Measurements from ENCODE around the gene KCTD21. TPM values are rescaled to one million over a fixed set of nuclear protein-coding genes. Genes with fewer than 3 reads are reported as not detected.
"Not testable (repeated sequence)": the region's sequence is repeated elsewhere in the genome, so short reads cannot be mapped to it uniquely, and the experiment has no call there.

KCTD21 gene
- polyA plus RNA-seq, 2 donors: 6.3 to 7.0 TPM

DNA sequence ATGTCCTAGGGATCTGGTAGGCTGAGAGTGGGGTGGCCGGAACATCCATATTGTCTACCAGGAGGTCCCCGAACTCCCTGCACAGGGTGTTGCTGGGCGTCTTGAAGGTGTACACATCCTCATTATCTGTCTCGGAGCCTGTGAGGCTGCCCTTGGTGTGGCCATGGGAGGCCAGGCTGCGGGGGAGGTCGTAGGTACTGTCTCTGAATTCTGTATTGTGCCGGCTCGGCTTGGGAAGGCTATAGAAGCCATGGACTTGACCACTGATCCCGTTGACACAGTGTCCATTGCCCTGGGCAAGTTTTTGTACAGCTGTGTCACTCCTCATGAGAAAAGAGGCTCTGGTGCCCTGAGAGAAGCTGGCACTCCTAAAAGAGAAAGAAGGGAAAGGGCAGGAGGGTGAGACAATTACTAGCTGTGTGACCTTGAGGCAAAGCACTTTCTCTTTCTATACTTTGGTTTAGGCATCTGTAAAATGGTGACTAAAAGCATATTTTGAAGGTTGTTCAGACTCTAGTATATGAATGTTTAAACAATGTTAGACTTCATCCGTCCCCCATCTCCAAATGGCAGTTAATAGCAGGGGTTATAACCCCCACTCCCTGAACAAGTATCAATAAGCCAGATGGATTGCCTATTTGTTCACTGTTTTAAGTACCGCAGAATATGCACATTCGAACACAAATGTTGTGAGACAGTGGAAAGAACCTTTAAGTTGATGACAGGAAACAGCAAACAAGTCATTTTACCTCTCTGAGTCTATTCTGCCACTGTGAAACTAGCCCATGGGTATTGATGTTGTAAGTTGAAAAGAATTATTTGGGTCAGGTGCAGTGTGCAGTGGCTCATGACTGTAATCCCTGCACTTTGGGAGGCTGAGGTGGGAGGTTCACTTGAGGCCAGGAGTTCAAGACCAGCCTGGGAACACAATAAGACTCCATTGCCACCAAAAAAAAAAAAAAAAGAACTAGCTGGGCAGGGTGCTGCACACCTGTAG is 38.6 kb upstream of the KCTD21 start:
- 91% methylated on average over 12 of the region's 12 CpGs for WGBS, 2 donors
- peaks cover 0 to 16% of the 10 kb centered on the region in 2 donors for H3K36me3 ChIP-seq (ENCODE audit: control insufficient read depth in 2 of 2, insufficient read depth in 2 of 2, low read length in 1 of 2)
- H3K27me3 ChIP-seq (ENCODE audit: control insufficient read depth in 1 of 2, insufficient read depth in 2 of 2, low read length in 2 of 2): no peaks in the 10 kb centered on the region
- H3K4me1 ChIP-seq (ENCODE audit: control insufficient read depth in 2 of 2, insufficient read depth in 2 of 2, low read length in 1 of 2): peaks cover 0 to 3% of the 10 kb centered on the region in 2 donors
- no peak overlapping the region for H3K4me3 ChIP-seq (ENCODE audit: low read depth in 1 of 2, low read length in 2 of 2)
- H3K27ac ChIP-seq (ENCODE audit: low read depth in 2 of 2, low read length in 1 of 2): no peak overlapping the region
- no peaks in the 10 kb centered on the region for H3K9me3 ChIP-seq (ENCODE audit: control insufficient read depth in 2 of 2, insufficient read depth in 1 of 2, low read depth in 1 of 2, low read length in 1 of 2)

DNA sequence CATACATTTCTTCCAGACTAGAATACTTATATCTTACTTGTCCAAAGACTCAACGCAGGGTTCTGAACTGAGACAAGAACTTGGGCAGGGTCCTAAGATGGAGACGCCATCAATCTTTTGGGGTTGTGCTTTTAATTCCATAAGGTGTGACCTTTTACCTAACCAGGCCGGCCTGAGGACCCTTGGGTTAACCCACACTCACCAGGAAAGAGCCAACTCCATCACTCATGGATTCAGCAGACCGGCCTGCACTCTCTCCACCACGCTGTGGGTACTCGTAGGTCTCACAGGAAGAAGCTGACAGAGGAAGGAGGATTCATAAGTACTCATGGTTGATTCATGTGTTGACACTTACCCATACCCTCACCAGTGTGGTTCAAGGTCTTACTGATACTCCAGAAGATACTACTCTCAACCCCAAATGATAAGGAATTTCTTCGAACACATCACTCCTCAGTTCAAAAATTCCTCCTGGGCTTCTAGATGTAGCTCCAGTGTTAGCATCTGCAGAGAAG is 36.5 kb upstream of the KCTD21 start:
- H3K4me1 ChIP-seq (ENCODE audit: control insufficient read depth in 2 of 2, insufficient read depth in 2 of 2, low read length in 1 of 2): no peaks in the 10 kb centered on the region
- no peak overlapping the region for H3K4me3 ChIP-seq (ENCODE audit: low read depth in 1 of 2, low read length in 2 of 2)
- H3K27ac ChIP-seq (ENCODE audit: low read depth in 2 of 2, low read length in 1 of 2): no peak overlapping the region
- H3K27me3 ChIP-seq (ENCODE audit: control insufficient read depth in 1 of 2, insufficient read depth in 2 of 2, low read length in 2 of 2): no peaks in the 10 kb centered on the region
- peaks cover 6 to 28% of the 10 kb centered on the region in 2 donors for H3K36me3 ChIP-seq (ENCODE audit: control insufficient read depth in 2 of 2, insufficient read depth in 2 of 2, low read length in 1 of 2)
- H3K9me3 ChIP-seq (ENCODE audit: control insufficient read depth in 2 of 2, insufficient read depth in 1 of 2, low read depth in 1 of 2, low read length in 1 of 2): no peaks in the 10 kb centered on the region
- WGBS, 2 donors: 92 to 94% methylated on average over 7 of the region's 7 CpGs

DNA sequence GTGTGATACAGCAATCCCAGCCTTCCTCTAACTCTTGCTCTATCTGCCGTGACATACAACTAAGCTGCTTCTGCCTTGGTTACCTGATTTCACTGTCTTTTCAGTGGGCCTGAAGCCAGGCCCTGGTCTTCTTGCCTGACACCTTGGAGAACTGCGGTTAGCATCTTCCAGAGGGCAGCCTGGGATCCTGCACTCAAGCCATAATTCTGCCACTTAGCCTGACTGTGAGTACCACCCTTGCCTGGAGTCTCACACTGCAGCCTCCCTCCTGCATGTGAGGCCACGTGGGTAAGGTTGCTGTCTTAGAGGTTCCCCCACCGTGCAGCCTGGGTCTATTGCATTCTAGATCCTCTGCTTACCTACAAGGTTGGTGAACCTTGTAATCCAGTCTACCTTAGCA is 36.1 kb upstream of the KCTD21 start:
- no peak overlapping the region for H3K4me3 ChIP-seq (ENCODE audit: low read depth in 1 of 2, low read length in 2 of 2)
- WGBS, 2 donors: 87 to 89% methylated on average over 4 of the region's 4 CpGs
- H3K27me3 ChIP-seq (ENCODE audit: control insufficient read depth in 1 of 2, insufficient read depth in 2 of 2, low read length in 2 of 2): no peaks in the 10 kb centered on the region
- H3K27ac ChIP-seq (ENCODE audit: low read depth in 2 of 2, low read length in 1 of 2): no peak overlapping the region
- H3K36me3 ChIP-seq (ENCODE audit: control insufficient read depth in 2 of 2, insufficient read depth in 2 of 2, low read length in 1 of 2): peaks cover 6 to 28% of the 10 kb centered on the region in 2 donors
- no peaks in the 10 kb centered on the region for H3K4me1 ChIP-seq (ENCODE audit: control insufficient read depth in 2 of 2, insufficient read depth in 2 of 2, low read length in 1 of 2)
- no peaks in the 10 kb centered on the region for H3K9me3 ChIP-seq (ENCODE audit: control insufficient read depth in 2 of 2, insufficient read depth in 1 of 2, low read depth in 1 of 2, low read length in 1 of 2)

DNA sequence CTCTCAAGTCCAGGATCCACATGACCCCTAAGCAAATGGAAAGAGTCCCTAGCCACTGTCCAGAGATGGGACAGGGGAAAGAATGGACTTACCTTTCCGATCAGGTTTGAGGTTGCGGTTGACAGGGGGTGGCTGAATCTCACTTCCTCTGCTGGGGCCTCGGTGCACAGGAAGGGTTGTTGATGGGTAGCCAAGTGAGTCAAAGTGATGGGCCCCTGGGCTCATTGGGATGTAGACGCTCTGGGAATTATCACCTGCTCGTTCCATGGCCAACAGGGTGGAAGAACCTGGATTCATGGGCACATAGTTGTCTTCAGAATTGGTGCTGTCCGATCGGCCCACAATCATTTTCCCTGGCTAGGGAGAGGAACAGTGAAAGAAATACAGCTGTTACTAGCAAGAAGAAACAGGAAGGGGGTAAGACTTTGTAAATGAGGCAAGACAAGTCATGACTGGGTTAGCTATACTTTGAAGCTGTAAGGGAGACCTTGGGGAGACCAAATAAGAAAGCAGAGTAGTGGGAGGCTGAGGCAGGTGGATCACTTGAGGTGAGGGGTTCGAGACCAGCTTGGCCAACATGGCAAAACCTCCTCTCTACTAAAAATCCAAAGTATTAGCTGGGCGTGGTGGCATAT is 35.0 kb upstream of the KCTD21 start:
- Histone ChIP-seq H3K9me3 (ENCODE audit: control insufficient read depth in 2 of 2, insufficient read depth in 1 of 2, low read depth in 1 of 2, low read length in 1 of 2) (no peaks in the 10 kb centered on the region), H3K4me3 (ENCODE audit: low read depth in 1 of 2, low read length in 2 of 2) (no peak overlapping the region), H3K36me3 (ENCODE audit: control insufficient read depth in 2 of 2, insufficient read depth in 2 of 2, low read length in 1 of 2) (peaks cover 6 to 35% of the 10 kb centered on the region in 2 donors), H3K27me3 (ENCODE audit: control insufficient read depth in 1 of 2, insufficient read depth in 2 of 2, low read length in 2 of 2) (no peaks in the 10 kb centered on the region), H3K4me1 (ENCODE audit: control insufficient read depth in 2 of 2, insufficient read depth in 2 of 2, low read length in 1 of 2) (no peaks in the 10 kb centered on the region), H3K27ac (ENCODE audit: low read depth in 2 of 2, low read length in 1 of 2) (no peak overlapping the region)
- 88 to 90% methylated on average over 9 of the region's 9 CpGs for WGBS, 2 donors

DNA sequence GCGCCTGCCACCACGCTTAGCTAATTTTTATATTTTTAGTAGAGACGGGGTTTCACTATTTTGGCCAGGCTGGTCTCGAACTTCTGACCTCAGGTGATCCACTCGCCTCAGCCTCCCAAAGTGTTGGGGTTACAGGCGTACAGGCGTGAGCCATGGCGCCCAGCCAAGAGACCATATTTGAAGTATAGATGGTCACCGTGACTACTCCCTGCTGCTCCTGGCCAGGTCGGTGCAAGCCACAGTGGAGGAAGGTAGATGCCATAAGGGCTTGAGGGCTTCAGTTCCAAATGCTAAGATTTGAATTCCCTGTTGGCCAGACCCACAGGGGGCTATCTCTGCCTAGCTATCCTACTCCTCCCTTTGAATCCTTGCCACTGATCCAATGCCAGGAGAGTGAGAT is 34.3 kb upstream of the KCTD21 start:
- WGBS, 2 donors: 84 to 85% methylated on average over 10 of the region's 10 CpGs
- not testable (repeated sequence) for H3K4me3 ChIP-seq (ENCODE audit: low read depth in 1 of 2, low read length in 2 of 2); H3K27me3 ChIP-seq (ENCODE audit: control insufficient read depth in 1 of 2, insufficient read depth in 2 of 2, low read length in 2 of 2); H3K27ac ChIP-seq (ENCODE audit: low read depth in 2 of 2, low read length in 1 of 2); H3K4me1 ChIP-seq (ENCODE audit: control insufficient read depth in 2 of 2, insufficient read depth in 2 of 2, low read length in 1 of 2); H3K9me3 ChIP-seq (ENCODE audit: control insufficient read depth in 2 of 2, insufficient read depth in 1 of 2, low read depth in 1 of 2, low read length in 1 of 2)
- H3K36me3 ChIP-seq (ENCODE audit: control insufficient read depth in 2 of 2, insufficient read depth in 2 of 2, low read length in 1 of 2): peaks cover 6 to 35% of the 10 kb centered on the region in 2 donors

DNA sequence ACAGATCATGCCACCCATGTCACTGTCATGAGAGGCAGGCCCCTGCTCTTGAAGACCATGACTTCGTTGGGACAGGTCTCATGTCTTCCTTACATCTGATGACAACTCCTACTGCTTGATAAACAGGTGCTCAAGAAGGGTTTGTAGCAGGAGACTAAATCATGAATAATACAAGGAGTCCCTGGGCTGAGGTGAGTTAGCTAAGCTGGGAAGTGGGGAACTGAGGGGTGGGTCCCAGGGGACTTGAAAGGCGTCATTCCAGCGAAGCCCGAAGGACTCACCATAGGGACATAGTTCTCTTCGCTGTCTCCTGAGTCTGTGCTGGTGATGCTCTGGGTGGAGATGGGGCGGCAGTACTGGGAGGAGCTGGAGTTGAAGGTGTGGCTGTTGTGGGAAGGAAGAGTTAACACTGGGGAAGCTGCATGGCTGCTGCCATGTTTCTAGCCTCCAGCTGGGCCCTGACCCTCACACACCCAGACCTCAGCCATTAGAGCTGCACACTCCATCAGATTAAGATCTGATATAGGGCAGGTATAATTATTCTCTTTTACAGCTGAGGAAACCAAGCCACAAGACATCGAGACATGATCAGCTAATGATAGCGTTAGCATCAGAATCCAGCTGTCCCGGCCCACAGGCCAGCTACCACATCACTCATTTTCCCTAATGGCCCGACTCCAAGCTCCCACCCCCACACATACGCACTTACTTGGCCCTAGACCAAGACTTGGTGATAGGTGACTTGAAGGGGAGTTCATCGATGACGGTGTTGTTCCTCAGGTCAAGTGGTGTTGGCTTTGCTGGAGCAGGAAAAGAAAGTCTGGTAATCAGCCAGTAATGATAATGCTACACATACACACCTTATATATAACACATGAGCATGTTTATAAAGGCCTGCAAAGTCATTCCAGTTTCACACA is 33.2 kb upstream of the KCTD21 start:
- H3K4me3 ChIP-seq (ENCODE audit: low read depth in 1 of 2, low read length in 2 of 2): no peak overlapping the region
- H3K36me3 ChIP-seq (ENCODE audit: control insufficient read depth in 2 of 2, insufficient read depth in 2 of 2, low read length in 1 of 2): peaks cover 7 to 38% of the 10 kb centered on the region in 2 donors
- H3K4me1 ChIP-seq (ENCODE audit: control insufficient read depth in 2 of 2, insufficient read depth in 2 of 2, low read length in 1 of 2): peaks cover 0 to 2% of the 10 kb centered on the region in 2 donors
- no peaks in the 10 kb centered on the region for H3K27me3 ChIP-seq (ENCODE audit: control insufficient read depth in 1 of 2, insufficient read depth in 2 of 2, low read length in 2 of 2)
- WGBS, 2 donors: 87 to 92% methylated on average over 13 of the region's 13 CpGs
- H3K9me3 ChIP-seq (ENCODE audit: control insufficient read depth in 2 of 2, insufficient read depth in 1 of 2, low read depth in 1 of 2, low read length in 1 of 2): no peaks in the 10 kb centered on the region
- H3K27ac ChIP-seq (ENCODE audit: low read depth in 2 of 2, low read length in 1 of 2): no peak overlapping the region

DNA sequence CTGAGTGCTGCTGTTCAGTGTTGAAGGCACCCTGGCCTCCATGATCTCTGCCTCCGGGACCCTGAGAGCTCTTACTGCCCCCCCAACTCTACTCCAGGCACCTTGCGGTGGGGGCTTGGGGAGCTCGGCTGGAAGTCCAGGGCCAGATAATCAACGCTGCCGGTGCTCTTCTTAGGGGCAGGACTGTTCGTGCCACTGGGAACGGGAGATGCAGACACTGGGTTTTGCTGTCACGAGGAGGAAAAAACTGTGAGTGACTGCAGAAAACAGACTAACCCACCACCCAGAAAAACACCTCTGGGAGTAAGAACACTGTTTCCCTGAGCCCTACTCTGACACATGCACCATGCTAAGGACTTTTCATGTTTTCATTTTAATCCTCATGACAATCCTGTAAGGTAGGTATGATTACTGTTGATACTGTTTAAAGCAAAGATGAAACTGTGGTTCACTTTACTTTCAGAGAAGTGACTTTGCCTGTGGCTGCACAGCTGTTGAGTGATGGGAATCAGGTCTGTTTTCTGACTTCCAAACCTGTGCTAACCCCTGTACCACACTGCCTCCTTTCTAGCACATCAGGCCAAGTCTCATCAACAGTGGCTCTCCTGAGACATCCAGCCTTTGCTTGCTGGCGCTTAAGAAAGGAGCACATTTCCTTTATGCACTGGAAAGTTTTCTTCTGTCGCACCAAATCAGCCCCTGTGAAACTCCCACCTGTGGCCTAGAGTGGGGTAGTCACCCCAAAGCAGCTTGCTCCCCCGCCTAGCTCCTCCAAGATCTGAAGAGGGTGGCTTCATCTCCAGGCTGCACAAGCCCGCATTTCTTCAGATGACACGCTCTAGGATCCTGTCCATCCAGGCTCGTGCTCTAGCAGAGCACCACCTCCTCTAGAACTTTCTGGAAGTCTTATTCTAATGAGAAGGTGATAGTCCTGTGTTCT is 32.1 kb upstream of the KCTD21 start:
- no peaks in the 10 kb centered on the region for H3K27me3 ChIP-seq (ENCODE audit: control insufficient read depth in 1 of 2, insufficient read depth in 2 of 2, low read length in 2 of 2)
- WGBS, 2 donors: 91 to 95% methylated on average over 14 of the region's 14 CpGs
- no peak overlapping the region for H3K4me3 ChIP-seq (ENCODE audit: low read depth in 1 of 2, low read length in 2 of 2)
- H3K9me3 ChIP-seq (ENCODE audit: control insufficient read depth in 2 of 2, insufficient read depth in 1 of 2, low read depth in 1 of 2, low read length in 1 of 2): no peaks in the 10 kb centered on the region
- peaks cover 8 to 42% of the 10 kb centered on the region in 2 donors for H3K36me3 ChIP-seq (ENCODE audit: control insufficient read depth in 2 of 2, insufficient read depth in 2 of 2, low read length in 1 of 2)
- no peak overlapping the region for H3K27ac ChIP-seq (ENCODE audit: low read depth in 2 of 2, low read length in 1 of 2)
- peaks cover 0 to 2% of the 10 kb centered on the region in 2 donors for H3K4me1 ChIP-seq (ENCODE audit: control insufficient read depth in 2 of 2, insufficient read depth in 2 of 2, low read length in 1 of 2)

DNA sequence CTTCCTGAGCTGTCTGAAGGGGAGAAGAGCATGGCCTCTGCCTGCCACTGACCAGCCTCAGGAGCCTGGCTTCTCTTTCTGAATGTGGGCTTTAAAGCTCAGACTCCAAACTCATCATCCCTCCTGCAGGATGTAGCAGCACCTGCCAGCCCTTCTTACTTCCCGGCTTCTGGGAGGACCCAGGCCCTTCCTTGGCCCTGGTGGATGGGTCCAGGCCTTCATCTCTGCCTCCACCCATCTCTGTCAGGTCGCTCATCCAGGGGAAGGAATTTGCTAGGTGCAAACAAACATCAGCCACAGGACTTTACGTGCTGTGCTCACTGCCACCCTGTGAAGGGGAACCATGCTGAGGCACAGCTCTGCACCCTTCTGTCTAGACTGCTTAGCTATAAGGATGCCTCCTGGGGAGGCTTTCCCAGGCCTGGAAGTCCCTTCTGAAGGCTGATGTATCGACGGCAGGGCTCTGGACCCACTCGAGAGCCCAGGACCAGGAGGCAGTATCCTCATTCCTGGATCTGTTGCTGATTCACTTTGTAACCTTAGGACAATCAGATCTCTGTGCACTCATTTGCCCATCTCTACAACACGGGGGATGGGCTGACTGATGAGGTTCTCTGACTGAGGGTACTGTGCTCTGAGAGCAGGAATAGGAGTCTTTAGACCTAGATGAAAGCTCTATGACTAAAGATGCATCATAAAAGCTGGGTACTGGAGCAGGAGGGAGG is 31.2 kb upstream of the KCTD21 start:
- Histone ChIP-seq H3K9me3 (ENCODE audit: control insufficient read depth in 2 of 2, insufficient read depth in 1 of 2, low read depth in 1 of 2, low read length in 1 of 2) (no peaks in the 10 kb centered on the region), H3K4me1 (ENCODE audit: control insufficient read depth in 2 of 2, insufficient read depth in 2 of 2, low read length in 1 of 2) (peaks cover 0 to 2% of the 10 kb centered on the region in 2 donors), H3K27me3 (ENCODE audit: control insufficient read depth in 1 of 2, insufficient read depth in 2 of 2, low read length in 2 of 2) (no peaks in the 10 kb centered on the region), H3K36me3 (ENCODE audit: control insufficient read depth in 2 of 2, insufficient read depth in 2 of 2, low read length in 1 of 2) (peaks cover 8 to 41% of the 10 kb centered on the region in 2 donors), H3K27ac (ENCODE audit: low read depth in 2 of 2, low read length in 1 of 2) (no peak overlapping the region), H3K4me3 (ENCODE audit: low read depth in 1 of 2, low read length in 2 of 2) (no peak overlapping the region)
- WGBS, 2 donors: 91% methylated on average over 7 of the region's 7 CpGs

Data from esophagus (tissue), 2 donors.